ENCODE measurements around the gene DTD1.
"Not testable (repeated sequence)": the region's sequence is repeated elsewhere in the genome, so short reads cannot be mapped to it uniquely, and the experiment has no call there.

The DTD1 gene

DNA sequence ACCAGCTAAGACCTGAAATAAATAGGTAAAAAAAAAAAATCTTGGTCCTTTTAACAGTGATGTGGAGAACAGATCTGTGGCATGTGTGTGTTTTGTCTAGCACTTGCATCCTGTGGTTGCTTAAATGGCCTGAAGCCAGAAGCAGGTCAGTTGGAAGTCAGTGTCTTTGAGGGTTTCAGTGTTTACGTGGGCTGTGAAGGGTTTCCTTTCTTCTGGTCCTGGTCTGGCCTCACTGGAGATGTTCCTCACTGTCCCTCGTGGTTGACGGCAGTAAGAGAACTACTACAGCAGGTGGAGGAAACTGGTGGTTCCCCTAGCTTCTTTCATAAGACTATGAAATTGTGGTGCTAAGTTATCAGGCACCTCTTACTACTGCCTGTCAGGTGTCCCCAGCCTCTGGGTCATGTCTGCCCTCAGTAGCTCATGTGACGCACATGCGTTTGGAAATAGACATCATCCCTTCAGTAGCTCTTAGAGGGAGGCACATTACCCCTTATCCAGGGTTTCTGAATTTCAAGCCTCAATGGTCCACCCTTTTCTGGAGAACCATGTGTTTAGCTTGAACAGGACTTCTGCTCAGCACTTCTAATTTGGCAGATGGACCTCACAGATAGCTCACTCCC, 166.3 kb downstream of the DTD1 start:
- Histone ChIP-seq H3K4me1 (ENCODE audit: control insufficient read depth in 1 of 2, insufficient read depth in 1 of 2, low read depth in 1 of 2, low read length in 1 of 2) (peaks cover 6 to 12% of the 10 kb centered on the region in 2 experiments), H3K36me3 (no peaks in the 10 kb centered on the region), H3K27ac (peak overlapping the region; percentile 6), H3K9me3 (no peaks in the 10 kb centered on the region), H3K4me3 (ENCODE audit: low read depth in 1 of 2, low read length in 1 of 2) (no peak overlapping the region), H3K27me3 (no peaks in the 10 kb centered on the region)
- TF ChIP-seq, protein P1, sequence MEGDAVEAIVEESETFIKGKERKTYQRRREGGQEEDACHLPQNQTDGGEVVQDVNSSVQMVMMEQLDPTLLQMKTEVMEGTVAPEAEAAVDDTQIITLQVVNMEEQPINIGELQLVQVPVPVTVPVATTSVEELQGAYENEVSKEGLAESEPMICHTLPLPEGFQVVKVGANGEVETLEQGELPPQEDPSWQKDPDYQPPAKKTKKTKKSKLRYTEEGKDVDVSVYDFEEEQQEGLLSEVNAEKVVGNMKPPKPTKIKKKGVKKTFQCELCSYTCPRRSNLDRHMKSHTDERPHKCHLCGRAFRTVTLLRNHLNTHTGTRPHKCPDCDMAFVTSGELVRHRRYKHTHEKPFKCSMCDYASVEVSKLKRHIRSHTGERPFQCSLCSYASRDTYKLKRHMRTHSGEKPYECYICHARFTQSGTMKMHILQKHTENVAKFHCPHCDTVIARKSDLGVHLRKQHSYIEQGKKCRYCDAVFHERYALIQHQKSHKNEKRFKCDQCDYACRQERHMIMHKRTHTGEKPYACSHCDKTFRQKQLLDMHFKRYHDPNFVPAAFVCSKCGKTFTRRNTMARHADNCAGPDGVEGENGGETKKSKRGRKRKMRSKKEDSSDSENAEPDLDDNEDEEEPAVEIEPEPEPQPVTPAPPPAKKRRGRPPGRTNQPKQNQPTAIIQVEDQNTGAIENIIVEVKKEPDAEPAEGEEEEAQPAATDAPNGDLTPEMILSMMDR (IDR thresholded peaks at IDR 0.05): no peak

DNA sequence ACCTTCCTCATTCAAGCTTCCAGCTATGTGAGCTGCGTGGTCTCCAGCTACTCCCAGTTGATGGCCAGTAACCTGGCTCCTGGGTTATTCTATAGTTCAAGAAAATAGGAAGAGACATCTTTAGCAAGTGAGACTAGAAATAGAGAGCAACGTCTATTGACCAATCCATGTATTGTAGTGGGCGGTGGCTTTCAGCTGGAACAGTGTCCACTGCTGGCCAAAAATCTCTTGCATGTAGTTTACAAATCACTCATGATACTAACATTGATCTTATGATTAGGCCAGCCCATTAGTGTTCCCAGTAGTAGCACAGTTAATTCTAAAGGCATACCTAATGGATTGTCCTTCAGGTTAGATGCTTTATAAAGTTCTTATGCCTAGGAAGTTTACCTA, 166.8 kb downstream of the DTD1 start:
- Histone ChIP-seq H3K27me3 (no peaks in the 10 kb centered on the region), H3K4me3 (ENCODE audit: low read depth in 1 of 2, low read length in 1 of 2) (no peak overlapping the region), H3K36me3 (no peaks in the 10 kb centered on the region), H3K4me1 (ENCODE audit: control insufficient read depth in 1 of 2, insufficient read depth in 1 of 2, low read depth in 1 of 2, low read length in 1 of 2) (peaks cover 6 to 12% of the 10 kb centered on the region in 2 experiments), H3K27ac (peak overlapping the region; percentile 6), H3K9me3 (no peaks in the 10 kb centered on the region)
- TF ChIP-seq, protein P1 (IDR thresholded peaks at IDR 0.05): no peak

DNA sequence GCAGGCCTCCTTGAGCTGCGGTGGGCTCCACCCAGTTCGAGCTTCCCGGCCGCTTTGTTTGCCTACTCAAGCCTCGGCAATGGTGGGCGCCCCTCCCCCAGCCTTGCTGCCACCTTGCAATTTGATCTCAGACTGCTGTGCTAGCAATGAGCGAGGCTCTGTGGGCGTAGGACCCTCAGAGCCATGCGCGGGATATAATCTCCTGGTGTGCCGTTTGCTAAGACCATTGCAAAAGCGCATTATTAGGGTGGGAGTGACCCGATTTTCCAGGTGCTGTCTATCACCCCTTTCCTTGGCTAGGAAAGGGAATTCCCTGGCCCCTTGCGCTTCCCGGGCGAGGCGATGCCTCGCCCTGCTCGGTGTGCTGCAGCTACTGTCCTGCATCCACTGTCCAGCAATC, 173.0 kb downstream of the DTD1 start:
- H3K27me3 ChIP-seq; H3K9me3 ChIP-seq; H3K4me3 ChIP-seq (ENCODE audit: low read depth in 1 of 2, low read length in 1 of 2); H3K27ac ChIP-seq; H3K36me3 ChIP-seq; H3K4me1 ChIP-seq (ENCODE audit: control insufficient read depth in 1 of 2, insufficient read depth in 1 of 2, low read depth in 1 of 2, low read length in 1 of 2): not testable (repeated sequence)

DNA sequence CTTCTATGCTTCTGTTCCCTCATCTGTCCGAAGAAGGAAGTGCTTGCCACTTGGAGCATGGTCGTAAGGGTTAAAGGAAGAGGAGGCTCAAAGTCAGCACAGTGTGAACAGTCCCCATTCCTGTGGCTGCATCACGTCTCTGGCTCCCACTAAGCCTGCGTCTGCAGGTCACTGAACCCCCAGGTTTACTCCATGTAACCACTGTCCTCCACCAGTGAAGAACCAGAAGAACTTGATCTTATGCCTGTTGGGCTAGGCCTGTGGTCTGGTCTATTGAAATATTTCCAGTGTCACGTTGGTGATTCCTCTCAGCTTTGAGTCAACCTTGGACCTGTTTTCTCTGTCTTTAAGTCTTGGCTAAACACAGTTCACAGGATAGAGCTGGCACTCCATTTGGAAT, 179.8 kb downstream of the DTD1 start:
- H3K4me1 ChIP-seq (ENCODE audit: control insufficient read depth in 1 of 2, insufficient read depth in 1 of 2, low read depth in 1 of 2, low read length in 1 of 2): no peaks in the 10 kb centered on the region
- H3K4me3 ChIP-seq (ENCODE audit: low read depth in 1 of 2, low read length in 1 of 2): no peak overlapping the region
- TF ChIP-seq, protein P1 (IDR thresholded peaks at IDR 0.05): no peak
- no peak overlapping the region for H3K27ac ChIP-seq
- H3K27me3 ChIP-seq: no peaks in the 10 kb centered on the region
- no peaks in the 10 kb centered on the region for H3K36me3 ChIP-seq
- no peaks in the 10 kb centered on the region for H3K9me3 ChIP-seq

DNA sequence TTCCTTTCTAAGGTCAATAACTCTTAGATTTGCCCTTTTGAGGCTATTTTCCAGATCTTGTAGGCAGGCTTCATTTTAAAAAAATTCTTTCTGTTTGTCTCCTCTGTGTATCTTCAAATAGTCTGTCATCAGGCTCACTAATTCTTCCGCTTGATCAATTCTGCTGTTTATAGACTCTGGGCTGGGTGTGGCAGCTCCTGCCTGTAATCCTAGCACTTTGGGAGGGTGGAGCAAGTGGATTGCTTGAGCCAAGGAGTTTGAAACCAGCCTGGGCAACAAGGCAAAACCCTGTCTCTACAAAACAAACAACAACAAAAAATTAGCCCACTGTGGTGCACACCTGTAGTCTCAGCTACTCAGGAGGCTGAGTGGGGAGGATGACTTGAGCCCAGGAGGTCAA, 185.7 kb downstream of the DTD1 start:
- no peaks in the 10 kb centered on the region for H3K27me3 ChIP-seq
- H3K36me3 ChIP-seq: no peaks in the 10 kb centered on the region
- H3K4me1 ChIP-seq (ENCODE audit: control insufficient read depth in 1 of 2, insufficient read depth in 1 of 2, low read depth in 1 of 2, low read length in 1 of 2): no peaks in the 10 kb centered on the region
- H3K9me3 ChIP-seq: no peaks in the 10 kb centered on the region
- no peak overlapping the region for H3K4me3 ChIP-seq (ENCODE audit: low read depth in 1 of 2, low read length in 1 of 2)
- no peak overlapping the region for H3K27ac ChIP-seq
- TF ChIP-seq, protein P1 (IDR thresholded peaks at IDR 0.05): no peak

DNA sequence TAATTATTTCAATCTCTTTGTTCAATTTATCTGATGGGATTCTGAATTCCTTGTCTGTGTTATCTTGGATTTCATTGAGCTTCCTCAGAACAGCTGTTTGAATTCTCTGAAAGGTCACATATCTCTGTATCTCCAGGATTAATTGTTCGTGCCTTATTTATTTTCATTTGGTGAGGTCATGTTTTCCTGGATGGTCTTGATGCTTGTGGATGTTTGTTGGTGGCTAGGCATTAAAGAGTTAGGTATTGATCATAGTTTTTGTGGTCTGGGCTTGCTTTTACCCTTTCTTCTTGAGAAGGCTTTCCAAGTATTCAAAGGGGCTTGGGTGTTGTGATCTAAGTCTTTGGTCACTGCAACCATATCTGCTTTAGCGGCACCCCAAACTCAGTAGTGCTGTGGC, 186.4 kb downstream of the DTD1 start:
- H3K4me1 ChIP-seq (ENCODE audit: control insufficient read depth in 1 of 2, insufficient read depth in 1 of 2, low read depth in 1 of 2, low read length in 1 of 2): no peaks in the 10 kb centered on the region
- H3K9me3 ChIP-seq: no peaks in the 10 kb centered on the region
- no peaks in the 10 kb centered on the region for H3K36me3 ChIP-seq
- no peak overlapping the region for H3K4me3 ChIP-seq (ENCODE audit: low read depth in 1 of 2, low read length in 1 of 2)
- TF ChIP-seq, protein P1 (IDR thresholded peaks at IDR 0.05): no peak
- H3K27me3 ChIP-seq: no peaks in the 10 kb centered on the region
- H3K27ac ChIP-seq: no peak overlapping the region
